Esophagus muscularis mucosa (tissue), 4 donors: Measurements from ENCODE around the gene BRD3. TPM values are rescaled to one million over a fixed set of nuclear protein-coding genes. Genes with fewer than 3 reads are reported as not detected.
A peak's percentile ranks its signal among the peaks of the same experiment; 100 is the strongest.

ENCODE experiments used
- DNase-seq: peaks from one replicate; pipeline ENCODE4 v3.0.0-alpha.2; 2017; ENCODE audit errors: extremely low spot score
- H3K27ac ChIP-seq, 4 donors: fragments of 200-600 bp; sonication (generic); replicated peaks in 1 of 4; 1 replicate in 3 of 4; 2 replicates in 1 of 4; pipeline ENCODE4 v1.5.1; 2016 to 2019; ENCODE audit warnings: mild to moderate bottlenecking in 1 of 4
- H3K27me3 ChIP-seq, 4 donors: fragments of 200-600 bp; sonication (generic); one replicate each; pipeline versions ENCODE4 v1.5.1 to v1.6.0; 2016 to 2019
- H3K36me3 ChIP-seq, 4 donors: fragments of 200-600 bp; sonication (generic); one replicate each; pipeline ENCODE4 v1.5.1; 2016 to 2019
- H3K4me1 ChIP-seq, 4 donors: fragments of 200-600 bp; sonication (generic); one replicate each; pipeline ENCODE4 v1.5.1; 2016 to 2019
- H3K4me3 ChIP-seq, 4 donors: fragments of 200-600 bp; sonication (generic); 1 replicate in 2 of 4; 2 replicates in 2 of 4; pipeline ENCODE4 v1.5.1; 2016 to 2019; ENCODE audit warnings: mild to moderate bottlenecking in 4 of 4, moderate library complexity in 1 of 4
- H3K9me3 ChIP-seq, 4 donors: fragments of 200-600 bp; sonication (generic); 1 replicate in 3 of 4; 2 replicates in 1 of 4; pipeline ENCODE4 v1.5.1; 2016 to 2019
- EP300 ChIP-seq: sonication (generic); formaldehyde crosslinking; IDR thresholded peaks from one replicate; pipeline ENCODE4 v1.6.1; 2017; ENCODE audit warnings: antibody characterized with exemption
- POLR2A ChIP-seq: fragments of 450-650 bp; IDR thresholded peaks from one replicate; pipeline ENCODE4 v1.6.1; 2017; ENCODE audit warnings: antibody characterized with exemption, moderate library complexity, mild to moderate bottlenecking, low read depth
- POLR2AphosphoS5 ChIP-seq, 2 donors: sonication (generic); formaldehyde crosslinking; IDR thresholded peaks; one replicate each; pipeline ENCODE4 v1.6.1; 2017; ENCODE audit warnings: antibody characterized with exemption in 2 of 2
- WGBS: methylation state at CpG from one replicate; pipeline ENCODE4 v1.1.5; 2018; 5-methylcytosine and 5-hydroxymethylcytosine counted together
- intact Hi-C: fragments of 100-400 bp; cut with DNase I; formaldehyde crosslinking; loops from one replicate; pipeline ENCODE4 v1.15.1; 2023
- total RNA-seq, 4 donors: library from RNA; depleted of rRNA; stranded (reverse); fragments of >200 nt; gene quantifications; one replicate each; pipeline versions ENCODE4 v1.1.0 to v1.2.1, GENCODE V29; 2016
- TF ChIP-seq, protein P1 (sequence below), 3 experiments: fragments of 200-600 bp in 2 of 3; fragments of 450-650 bp in 1 of 3; sonication (generic) in 2 of 3; IDR thresholded peaks; one replicate each; pipeline ENCODE4 v1.5.1; 2017 to 2019; ENCODE audit warnings: antibody characterized with exemption in 3 of 3, mild to moderate bottlenecking in 2 of 3, moderate library complexity in 1 of 3

The BRD3 gene
- total RNA-seq, 4 donors from 2014 or later: 30.0 to 38.2 (median 33.3) TPM

DNA sequence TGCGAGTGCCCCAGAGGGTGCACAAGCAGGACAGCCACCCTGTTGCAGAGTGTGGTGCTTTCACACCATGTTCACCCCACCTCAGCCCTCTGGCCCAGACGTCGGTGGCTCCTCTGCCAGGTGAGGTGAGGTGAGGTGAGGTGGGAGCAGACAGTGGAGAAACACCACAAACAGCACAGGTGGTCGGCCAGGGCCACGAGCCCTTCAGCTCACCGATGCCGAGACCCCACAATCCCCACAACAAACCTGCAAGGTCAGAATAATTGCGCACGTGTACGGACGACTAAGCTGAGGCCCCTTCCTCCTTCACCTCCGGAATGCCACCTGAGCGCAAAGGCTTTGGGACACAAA, 10.5 kb downstream of the BRD3 start:
- TF ChIP-seq, protein P1, sequence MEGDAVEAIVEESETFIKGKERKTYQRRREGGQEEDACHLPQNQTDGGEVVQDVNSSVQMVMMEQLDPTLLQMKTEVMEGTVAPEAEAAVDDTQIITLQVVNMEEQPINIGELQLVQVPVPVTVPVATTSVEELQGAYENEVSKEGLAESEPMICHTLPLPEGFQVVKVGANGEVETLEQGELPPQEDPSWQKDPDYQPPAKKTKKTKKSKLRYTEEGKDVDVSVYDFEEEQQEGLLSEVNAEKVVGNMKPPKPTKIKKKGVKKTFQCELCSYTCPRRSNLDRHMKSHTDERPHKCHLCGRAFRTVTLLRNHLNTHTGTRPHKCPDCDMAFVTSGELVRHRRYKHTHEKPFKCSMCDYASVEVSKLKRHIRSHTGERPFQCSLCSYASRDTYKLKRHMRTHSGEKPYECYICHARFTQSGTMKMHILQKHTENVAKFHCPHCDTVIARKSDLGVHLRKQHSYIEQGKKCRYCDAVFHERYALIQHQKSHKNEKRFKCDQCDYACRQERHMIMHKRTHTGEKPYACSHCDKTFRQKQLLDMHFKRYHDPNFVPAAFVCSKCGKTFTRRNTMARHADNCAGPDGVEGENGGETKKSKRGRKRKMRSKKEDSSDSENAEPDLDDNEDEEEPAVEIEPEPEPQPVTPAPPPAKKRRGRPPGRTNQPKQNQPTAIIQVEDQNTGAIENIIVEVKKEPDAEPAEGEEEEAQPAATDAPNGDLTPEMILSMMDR (IDR thresholded peaks at IDR 0.05): no peak
- TF ChIP-seq POLR2AphosphoS5 (IDR thresholded peaks at IDR 0.05) (no peak), POLR2A (no peak), EP300 (no peak)
- no peak for DNase-seq
- 83% methylated on average over 13 of the region's 13 CpGs for WGBS
- intact Hi-C loops: no loop called here
- H3K27ac ChIP-seq: no peak overlapping the region
- H3K4me3 ChIP-seq: no peak overlapping the region
- no peaks in the 10 kb centered on the region for H3K9me3 ChIP-seq
- no peaks in the 10 kb centered on the region for H3K27me3 ChIP-seq
- H3K4me1 ChIP-seq: peaks cover 56 to 88% (median 84%) of the 10 kb centered on the region in 4 donors
- H3K36me3 ChIP-seq: peaks cover 9 to 19% (median 11%) of the 10 kb centered on the region in 4 donors

DNA sequence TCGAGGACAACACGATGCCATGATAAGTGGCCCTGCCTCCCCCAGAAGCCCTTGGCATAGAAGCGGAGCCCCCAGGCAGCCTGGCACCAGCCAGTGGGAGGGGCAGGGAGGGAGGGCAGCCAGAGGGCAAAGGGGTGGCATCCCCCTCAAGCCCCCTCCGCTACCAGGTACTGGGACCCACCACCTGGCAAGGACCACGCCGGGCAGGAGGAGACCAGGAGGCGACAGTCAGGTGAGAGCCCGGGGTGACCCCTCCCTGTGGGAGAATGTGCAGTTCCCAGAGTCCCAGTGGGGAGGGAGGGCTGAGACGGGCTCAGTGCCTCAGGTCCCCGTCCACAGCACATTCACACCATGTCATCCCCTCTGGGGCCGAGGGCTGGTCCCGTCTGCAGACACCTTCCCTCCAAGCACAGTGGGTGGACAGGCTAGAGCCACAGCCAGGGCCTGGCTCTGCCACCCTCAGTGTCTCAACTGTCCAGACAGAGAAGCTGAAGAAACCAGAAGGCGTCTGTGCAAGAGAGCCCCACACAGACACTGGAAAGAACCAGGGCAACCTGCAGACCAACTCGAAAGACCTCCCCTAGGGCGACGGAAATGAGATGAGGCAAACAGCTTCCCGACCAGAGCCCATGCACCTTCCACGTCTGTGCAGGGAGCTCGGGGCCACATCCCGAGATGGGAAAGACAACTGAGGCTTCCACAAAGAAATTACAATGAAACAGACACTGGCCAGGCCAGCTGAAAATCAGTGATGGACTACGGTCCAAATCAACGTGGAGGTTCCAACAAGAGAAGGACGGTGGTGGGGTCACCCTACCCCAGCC, 11.1 kb downstream of the BRD3 start:
- Histone ChIP-seq H3K27ac (peak overlapping the region; percentile 36 to 68 (median 50)), H3K9me3 (no peaks in the 10 kb centered on the region), H3K4me1 (peaks cover 50 to 82% (median 78%) of the 10 kb centered on the region in 4 donors), H3K4me3 (peak overlapping the region in 1 of 4 donors; percentile 15), H3K27me3 (no peaks in the 10 kb centered on the region), H3K36me3 (peaks cover 14 to 25% (median 17%) of the 10 kb centered on the region in 4 donors)
- TF ChIP-seq POLR2AphosphoS5 (IDR thresholded peaks at IDR 0.05): no peak
- TF ChIP-seq POLR2A: no peak
- TF ChIP-seq, protein P1 (IDR thresholded peaks at IDR 0.05): no peak
- no peak for TF ChIP-seq EP300
- WGBS: 75% methylated on average over 14 of the region's 23 CpGs
- no peak for DNase-seq
- intact Hi-C loops: no loop called here

DNA sequence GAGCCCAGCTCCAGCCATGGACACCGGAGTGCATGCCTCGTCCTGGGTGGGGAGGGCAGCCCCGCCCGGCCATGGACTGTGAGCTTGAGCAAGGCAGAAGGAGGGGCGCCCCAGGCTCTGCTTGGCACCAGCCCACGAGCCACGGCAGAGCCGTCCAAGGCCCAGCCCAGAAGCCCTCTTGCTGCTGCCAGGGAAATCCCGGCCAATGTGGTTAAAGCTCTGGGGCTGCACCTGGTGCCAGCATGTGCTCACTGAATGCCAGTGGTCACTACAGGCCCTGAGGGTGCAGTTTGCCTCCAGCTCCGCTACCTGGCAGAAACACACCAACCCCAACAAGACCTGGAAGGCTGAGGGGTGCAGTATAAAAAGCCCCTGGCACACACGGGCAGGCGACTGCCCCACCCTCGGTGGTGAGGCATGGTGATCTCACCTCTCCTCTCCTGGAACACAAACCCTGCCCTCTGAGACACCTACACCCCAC, 11.8 kb downstream of the BRD3 start:
- Histone ChIP-seq H3K27me3 (no peaks in the 10 kb centered on the region), H3K9me3 (no peaks in the 10 kb centered on the region), H3K36me3 (peaks cover 19 to 31% (median 24%) of the 10 kb centered on the region in 4 donors), H3K27ac (peak overlapping the region; percentile 36 to 68 (median 58)), H3K4me1 (peaks cover 44 to 76% (median 71%) of the 10 kb centered on the region in 4 donors), H3K4me3 (peak overlapping the region in 3 of 4 donors; percentile 13 to 24 (median 15))
- no peak for TF ChIP-seq EP300
- TF ChIP-seq POLR2AphosphoS5 (IDR thresholded peaks at IDR 0.05): peak; percentile 53 to 59
- intact Hi-C loops: no loop called here
- no peak for DNase-seq
- 28% methylated on average over 8 of the region's 13 CpGs for WGBS

DNA sequence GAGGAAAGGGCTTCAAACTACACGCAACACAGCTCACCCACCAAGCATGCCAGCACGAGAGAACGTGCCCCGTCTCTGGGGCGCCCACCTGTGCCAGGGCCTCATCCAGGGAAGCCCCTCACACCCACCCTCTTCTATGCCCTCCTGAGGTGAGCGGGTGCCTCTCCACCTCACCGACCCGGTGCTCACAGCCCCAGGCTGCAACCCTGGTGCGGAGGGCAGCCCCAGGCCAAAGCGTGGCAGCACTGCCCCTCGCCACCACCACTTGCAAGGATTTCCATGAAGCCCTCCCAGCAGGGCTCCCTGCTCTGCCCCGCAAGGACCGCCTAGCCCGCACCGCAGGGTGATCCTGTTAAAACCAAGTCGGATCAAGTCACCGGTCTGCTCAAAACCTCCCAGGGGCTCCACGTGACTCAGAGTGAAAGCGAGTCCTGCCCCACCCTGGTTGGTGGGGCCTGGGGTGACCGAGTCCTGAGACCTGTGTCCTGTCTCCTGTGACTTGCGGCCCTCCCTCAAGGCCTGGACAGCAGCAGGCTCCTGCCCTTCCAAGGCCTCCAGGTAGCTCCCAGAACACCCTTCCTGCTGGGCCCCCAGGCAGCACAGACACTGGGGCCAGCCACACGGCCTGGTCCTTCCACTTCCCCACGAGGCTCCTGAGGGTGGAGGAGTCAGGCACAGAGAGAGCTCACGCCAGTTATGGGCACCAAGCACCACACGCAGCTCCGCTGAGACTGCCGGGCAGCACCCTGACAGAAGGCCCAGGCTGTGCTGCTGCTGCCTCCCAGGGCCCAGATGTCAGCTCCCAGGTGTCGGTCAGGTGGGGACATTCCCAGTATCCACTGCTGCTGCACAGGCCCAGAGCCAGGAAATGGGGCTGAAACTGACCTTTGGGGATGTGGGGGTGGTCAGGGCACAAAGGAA, 12.7 kb downstream of the BRD3 start:
- DNase-seq: no peak
- H3K36me3 ChIP-seq: peaks cover 27 to 40% (median 32%) of the 10 kb centered on the region in 4 donors
- H3K27ac ChIP-seq: peak overlapping the region in 3 of 4 donors; percentile 55 to 68 (median 60)
- H3K4me3 ChIP-seq: peak overlapping the region in 3 of 4 donors; percentile 13 to 24 (median 15)
- no peaks in the 10 kb centered on the region for H3K9me3 ChIP-seq
- TF ChIP-seq EP300 (no peak), POLR2AphosphoS5 (IDR thresholded peaks at IDR 0.05) (no peak), POLR2A (no peak)
- TF ChIP-seq, protein P1 (IDR thresholded peaks at IDR 0.05): no peak
- peaks cover 42 to 67% (median 63%) of the 10 kb centered on the region in 4 donors for H3K4me1 ChIP-seq
- H3K27me3 ChIP-seq: no peaks in the 10 kb centered on the region
- intact Hi-C loops: no loop called here
- 75% methylated on average over 21 of the region's 28 CpGs for WGBS
